Peyer's patch (tissue), 4 donors: ENCODE data around the gene KBTBD4. TPM values are rescaled to one million over a fixed set of nuclear protein-coding genes. Genes with fewer than 3 reads are reported as not detected.

Experiments
- DNase-seq, 3 donors: peaks; one replicate each; pipeline ENCODE4 v3.0.0-alpha.2; 2017 to 2019
- H3K27ac ChIP-seq, 4 donors: fragments of 200-600 bp; sonication (generic); one replicate each; pipeline ENCODE4 v1.5.1; 2016 to 2019
- H3K27me3 ChIP-seq, 2 donors: fragments of 200-600 bp; sonication (generic); one replicate each; pipeline ENCODE4 v1.5.1; 2019
- H3K36me3 ChIP-seq, 3 donors: fragments of 200-600 bp; sonication (generic); one replicate each; pipeline ENCODE4 v1.5.1; 2016 to 2019
- H3K4me1 ChIP-seq, 4 donors: fragments of 200-600 bp; sonication (generic); one replicate each; pipeline ENCODE4 v1.5.1; 2016 to 2019
- H3K4me3 ChIP-seq, 4 donors: fragments of 200-600 bp; sonication (generic); 1 replicate in 3 of 4; 2 replicates in 1 of 4; pipeline ENCODE4 v1.5.1; 2016 to 2019; ENCODE audit warnings: mild to moderate bottlenecking in 1 of 4
- H3K9me3 ChIP-seq, 4 donors: fragments of 200-600 bp; sonication (generic); one replicate each; pipeline ENCODE4 v1.5.1; 2016 to 2019; ENCODE audit warnings: mild to moderate bottlenecking in 1 of 4
- POLR2A ChIP-seq, 2 donors: fragments of 450-650 bp; IDR thresholded peaks; one replicate each; pipeline ENCODE4 v1.5.1; 2017; ENCODE audit warnings: antibody characterized with exemption in 2 of 2, mild to moderate bottlenecking in 2 of 2, moderate library complexity in 2 of 2
- total RNA-seq, 4 donors: library from RNA; depleted of rRNA; stranded (reverse); fragments of >200 nt; gene quantifications; one replicate each; pipeline ENCODE4 v1.1.0, GENCODE V29; 2016
- TF ChIP-seq, protein P1 (sequence below), 6 experiments: fragments of 450-650 bp in 4 of 6; fragments of 200-600 bp in 2 of 6; sonication (generic) in 1 of 6; IDR thresholded peaks; one replicate each; pipeline ENCODE4 v1.5.1; 2017 to 2019; ENCODE audit warnings: antibody characterized with exemption in 6 of 6, mild to moderate bottlenecking in 3 of 6, moderate library complexity in 1 of 6

Gene KBTBD4
- total RNA-seq, 4 donors from 2014 or later = 6.6 to 11.9 (median 9.7) TPM

GRCh38 chr11:47577460-47578041 is 1.2 kb downstream of the KBTBD4 start:
- H3K9me3 ChIP-seq = no peaks in the 10 kb centered on the region
- TF ChIP-seq POLR2A (IDR thresholded peaks at IDR 0.05) = no peak
- TF ChIP-seq, protein P1, sequence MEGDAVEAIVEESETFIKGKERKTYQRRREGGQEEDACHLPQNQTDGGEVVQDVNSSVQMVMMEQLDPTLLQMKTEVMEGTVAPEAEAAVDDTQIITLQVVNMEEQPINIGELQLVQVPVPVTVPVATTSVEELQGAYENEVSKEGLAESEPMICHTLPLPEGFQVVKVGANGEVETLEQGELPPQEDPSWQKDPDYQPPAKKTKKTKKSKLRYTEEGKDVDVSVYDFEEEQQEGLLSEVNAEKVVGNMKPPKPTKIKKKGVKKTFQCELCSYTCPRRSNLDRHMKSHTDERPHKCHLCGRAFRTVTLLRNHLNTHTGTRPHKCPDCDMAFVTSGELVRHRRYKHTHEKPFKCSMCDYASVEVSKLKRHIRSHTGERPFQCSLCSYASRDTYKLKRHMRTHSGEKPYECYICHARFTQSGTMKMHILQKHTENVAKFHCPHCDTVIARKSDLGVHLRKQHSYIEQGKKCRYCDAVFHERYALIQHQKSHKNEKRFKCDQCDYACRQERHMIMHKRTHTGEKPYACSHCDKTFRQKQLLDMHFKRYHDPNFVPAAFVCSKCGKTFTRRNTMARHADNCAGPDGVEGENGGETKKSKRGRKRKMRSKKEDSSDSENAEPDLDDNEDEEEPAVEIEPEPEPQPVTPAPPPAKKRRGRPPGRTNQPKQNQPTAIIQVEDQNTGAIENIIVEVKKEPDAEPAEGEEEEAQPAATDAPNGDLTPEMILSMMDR (IDR thresholded peaks at IDR 0.05) = no peak
- H3K27ac ChIP-seq = no peak overlapping the region
- H3K4me3 ChIP-seq = peak overlapping the region in 1 of 4 donors; percentile 88
- H3K27me3 ChIP-seq = no peaks in the 10 kb centered on the region
- DNase-seq = no peak
- peaks cover 0 to 26% (median 2%) of the 10 kb centered on the region in 4 donors for H3K4me1 ChIP-seq
- peaks cover 0 to 66% (median 0%) of the 10 kb centered on the region in 3 donors for H3K36me3 ChIP-seq

DNA sequence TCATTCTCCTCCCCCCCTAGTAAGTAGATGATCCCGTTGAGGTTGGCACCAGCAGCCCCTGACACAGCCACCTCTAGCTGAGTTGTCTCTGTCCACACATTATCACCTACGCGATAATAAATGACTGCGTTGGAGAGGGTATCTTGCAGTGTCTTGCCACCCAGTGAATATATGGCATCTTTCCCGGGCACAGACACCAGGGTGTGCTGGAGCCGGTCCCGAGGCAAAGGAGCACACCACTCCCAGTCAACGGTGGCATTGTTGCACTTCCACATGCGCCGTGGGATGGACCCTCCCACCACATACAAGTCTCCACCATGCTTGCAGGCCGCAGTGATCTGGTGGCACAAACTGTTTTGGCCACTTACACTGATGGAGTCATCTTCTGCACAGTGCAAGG is 5.4 kb downstream of the KBTBD4 start:
- no peak for DNase-seq
- no peaks in the 10 kb centered on the region for H3K27me3 ChIP-seq
- peaks cover 0 to 72% (median 0%) of the 10 kb centered on the region in 3 donors for H3K36me3 ChIP-seq
- H3K4me1 ChIP-seq = peaks cover 0 to 14% (median 2%) of the 10 kb centered on the region in 4 donors
- H3K9me3 ChIP-seq = no peaks in the 10 kb centered on the region
- H3K4me3 ChIP-seq = no peak overlapping the region
- TF ChIP-seq, protein P1 (IDR thresholded peaks at IDR 0.05) = no peak
- no peak for TF ChIP-seq POLR2A (IDR thresholded peaks at IDR 0.05)
- no peak overlapping the region for H3K27ac ChIP-seq

- Histone ChIP-seq H3K27me3 (no peaks in the 10 kb centered on the region), H3K36me3 (peaks cover 0 to 74% (median 0%) of the 10 kb centered on the region in 3 donors), H3K9me3 (no peaks in the 10 kb centered on the region), H3K4me1 (peaks cover 0 to 9% (median 0%) of the 10 kb centered on the region in 4 donors), H3K4me3 (no peak overlapping the region), H3K27ac (no peak overlapping the region)
- DNase-seq = no peak
- TF ChIP-seq POLR2A (IDR thresholded peaks at IDR 0.05) = no peak
- TF ChIP-seq, protein P1 (IDR thresholded peaks at IDR 0.05) = no peak
Measured at GRCh38 chr11:47572715-47573255, 6.0 kb downstream of the KBTBD4 start.

GRCh38 chr11:47571895-47572294 is 6.9 kb downstream of the KBTBD4 start:
- no peak overlapping the region for H3K27ac ChIP-seq
- H3K4me1 ChIP-seq = peaks cover 0 to 4% (median 0%) of the 10 kb centered on the region in 4 donors
- DNase-seq = no peak
- no peaks in the 10 kb centered on the region for H3K9me3 ChIP-seq
- TF ChIP-seq, protein P1 (IDR thresholded peaks at IDR 0.05) = no peak
- no peak for TF ChIP-seq POLR2A (IDR thresholded peaks at IDR 0.05)
- peaks cover 0 to 70% (median 0%) of the 10 kb centered on the region in 3 donors for H3K36me3 ChIP-seq
- no peaks in the 10 kb centered on the region for H3K27me3 ChIP-seq
- no peak overlapping the region for H3K4me3 ChIP-seq

DNA sequence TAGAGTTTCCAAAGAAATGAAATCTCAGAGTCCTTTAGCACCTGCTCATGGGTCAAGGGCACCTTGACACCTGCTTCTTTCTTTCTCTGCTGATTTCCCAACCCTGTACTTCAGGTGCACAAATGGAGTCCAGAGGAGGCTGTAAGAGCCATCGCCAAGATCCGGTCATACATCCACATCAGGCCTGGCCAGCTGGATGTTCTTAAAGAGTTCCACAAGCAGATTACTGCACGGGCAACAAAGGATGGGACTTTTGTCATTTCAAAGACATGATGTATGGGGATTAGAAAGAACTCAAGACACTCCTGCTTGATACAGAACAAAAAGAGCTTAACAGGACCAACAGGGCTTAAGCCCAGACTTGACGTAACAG is 7.4 kb downstream of the KBTBD4 start:
- Histone ChIP-seq H3K27me3 (no peaks in the 10 kb centered on the region), H3K4me3 (no peak overlapping the region), H3K9me3 (no peaks in the 10 kb centered on the region), H3K36me3 (peaks cover 0 to 67% (median 0%) of the 10 kb centered on the region in 3 donors), H3K4me1 (peaks cover 0 to 8% (median 1%) of the 10 kb centered on the region in 4 donors), H3K27ac (no peak overlapping the region)
- no peak for TF ChIP-seq POLR2A (IDR thresholded peaks at IDR 0.05)
- TF ChIP-seq, protein P1 (IDR thresholded peaks at IDR 0.05) = no peak
- DNase-seq = no peak
